OCI-LY3 (cell line): ENCODE measurements around the gene COA8.

Experiments used
- EZH2phosphoT487 ChIP-seq: fragments of 200-600 bp; shearing (Covaris generic); IDR thresholded peaks from 2 replicates; pipeline ENCODE4 v1.6.1; 2018; ENCODE audit warnings: antibody characterized with exemption, mixed run types, low read depth
- TF ChIP-seq, protein P1 (sequence below): fragments of 200-600, 300-600 bp; sonication (generic); IDR thresholded peaks from 2 replicates; pipeline ENCODE4 v1.5.1; 2014; ENCODE audit warnings: antibody characterized with exemption, low read length, low read depth

DNA sequence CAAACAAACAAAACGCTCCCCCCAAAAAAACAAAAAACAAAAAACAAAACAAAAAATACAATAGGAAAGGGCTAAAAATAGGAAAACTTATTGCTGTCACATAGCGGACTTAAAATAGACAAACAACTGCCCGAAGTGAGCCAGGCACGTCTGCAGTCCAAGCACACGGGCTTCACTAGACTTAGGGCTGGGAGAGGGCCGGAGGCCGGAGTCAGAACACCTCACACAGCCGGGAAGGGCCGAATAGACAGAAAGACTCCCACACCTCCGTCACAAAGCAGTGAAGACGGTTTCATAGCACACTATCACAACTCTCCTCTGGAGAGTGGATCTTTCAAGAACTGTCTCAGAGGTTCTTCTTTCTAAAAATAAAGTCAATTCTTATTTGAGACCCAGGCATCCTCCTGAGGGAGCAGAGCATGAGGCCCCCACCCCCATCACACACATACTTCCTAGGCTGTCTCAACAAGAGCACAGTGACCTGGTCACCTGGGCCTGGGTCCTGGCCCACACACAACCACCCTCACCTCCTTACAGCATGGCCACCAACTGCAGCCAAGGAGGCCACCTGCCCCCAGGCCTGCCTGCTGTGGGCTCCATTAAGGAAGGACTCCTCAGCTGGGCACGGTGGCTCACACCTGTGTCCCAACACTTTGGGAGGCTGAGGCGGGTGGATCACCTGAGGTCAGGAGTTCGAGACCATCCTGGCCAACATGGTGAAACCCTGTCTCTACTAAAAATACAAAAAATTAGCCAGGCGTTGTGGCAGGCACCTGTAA, 7.0 kb upstream of the COA8 start:
- TF ChIP-seq, protein P1, sequence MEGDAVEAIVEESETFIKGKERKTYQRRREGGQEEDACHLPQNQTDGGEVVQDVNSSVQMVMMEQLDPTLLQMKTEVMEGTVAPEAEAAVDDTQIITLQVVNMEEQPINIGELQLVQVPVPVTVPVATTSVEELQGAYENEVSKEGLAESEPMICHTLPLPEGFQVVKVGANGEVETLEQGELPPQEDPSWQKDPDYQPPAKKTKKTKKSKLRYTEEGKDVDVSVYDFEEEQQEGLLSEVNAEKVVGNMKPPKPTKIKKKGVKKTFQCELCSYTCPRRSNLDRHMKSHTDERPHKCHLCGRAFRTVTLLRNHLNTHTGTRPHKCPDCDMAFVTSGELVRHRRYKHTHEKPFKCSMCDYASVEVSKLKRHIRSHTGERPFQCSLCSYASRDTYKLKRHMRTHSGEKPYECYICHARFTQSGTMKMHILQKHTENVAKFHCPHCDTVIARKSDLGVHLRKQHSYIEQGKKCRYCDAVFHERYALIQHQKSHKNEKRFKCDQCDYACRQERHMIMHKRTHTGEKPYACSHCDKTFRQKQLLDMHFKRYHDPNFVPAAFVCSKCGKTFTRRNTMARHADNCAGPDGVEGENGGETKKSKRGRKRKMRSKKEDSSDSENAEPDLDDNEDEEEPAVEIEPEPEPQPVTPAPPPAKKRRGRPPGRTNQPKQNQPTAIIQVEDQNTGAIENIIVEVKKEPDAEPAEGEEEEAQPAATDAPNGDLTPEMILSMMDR: no peak
- TF ChIP-seq EZH2phosphoT487: no peak
